Measurements from ENCODE around the gene CELA2B. TPM values are rescaled to one million over a fixed set of nuclear protein-coding genes. Genes with fewer than 3 reads are reported as not detected.

Gene CELA2B
- polyA plus RNA-seq, 1 donor = not detected

DNA sequence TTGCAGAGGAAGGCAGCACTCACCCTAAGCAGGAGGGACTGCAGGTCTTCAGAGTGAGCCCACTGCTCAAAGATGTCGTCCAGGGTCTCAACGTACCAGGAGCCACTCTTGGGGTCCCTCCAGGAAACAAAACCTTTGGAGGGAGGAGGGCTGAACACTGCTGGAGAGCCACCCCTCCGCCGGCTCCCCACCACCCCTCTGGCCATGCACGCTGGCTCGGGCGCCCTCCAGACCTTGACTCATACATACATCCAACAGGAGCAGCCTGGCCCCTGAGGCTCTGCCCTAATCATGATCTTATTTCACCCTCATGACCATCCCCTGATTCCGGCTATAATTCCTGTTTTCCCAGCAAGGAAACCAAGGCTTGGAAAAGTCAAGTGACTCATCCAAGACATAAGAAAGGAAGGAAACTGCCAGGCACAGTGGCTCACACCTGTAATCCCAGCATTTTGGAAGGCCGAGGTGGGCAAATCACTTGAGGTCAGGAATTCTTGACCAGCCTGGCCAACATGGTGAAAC, 18.0 kb downstream of the CELA2B start:
- H3K27ac ChIP-seq (ENCODE audit: low read length) = no peak overlapping the region
- peaks cover 32% of the 10 kb centered on the region for H3K36me3 ChIP-seq (ENCODE audit: control insufficient read depth, insufficient read depth, low read length)
- no peak for DNase-seq
- WGBS (ENCODE audit: insufficient coverage, low lambda C conversion rate) = no CpG with 5 or more reads among the region's 9 CpGs
- no peak overlapping the region for H3K4me3 ChIP-seq (ENCODE audit: low read length)
- no peaks in the 10 kb centered on the region for H3K9me3 ChIP-seq (ENCODE audit: control insufficient read depth, low read depth, low read length)
- H3K4me1 ChIP-seq (ENCODE audit: control insufficient read depth, insufficient read depth, low read length) = peaks cover 1% of the 10 kb centered on the region
- no peaks in the 10 kb centered on the region for H3K27me3 ChIP-seq (ENCODE audit: control insufficient read depth, insufficient read depth, low read length)

DNA sequence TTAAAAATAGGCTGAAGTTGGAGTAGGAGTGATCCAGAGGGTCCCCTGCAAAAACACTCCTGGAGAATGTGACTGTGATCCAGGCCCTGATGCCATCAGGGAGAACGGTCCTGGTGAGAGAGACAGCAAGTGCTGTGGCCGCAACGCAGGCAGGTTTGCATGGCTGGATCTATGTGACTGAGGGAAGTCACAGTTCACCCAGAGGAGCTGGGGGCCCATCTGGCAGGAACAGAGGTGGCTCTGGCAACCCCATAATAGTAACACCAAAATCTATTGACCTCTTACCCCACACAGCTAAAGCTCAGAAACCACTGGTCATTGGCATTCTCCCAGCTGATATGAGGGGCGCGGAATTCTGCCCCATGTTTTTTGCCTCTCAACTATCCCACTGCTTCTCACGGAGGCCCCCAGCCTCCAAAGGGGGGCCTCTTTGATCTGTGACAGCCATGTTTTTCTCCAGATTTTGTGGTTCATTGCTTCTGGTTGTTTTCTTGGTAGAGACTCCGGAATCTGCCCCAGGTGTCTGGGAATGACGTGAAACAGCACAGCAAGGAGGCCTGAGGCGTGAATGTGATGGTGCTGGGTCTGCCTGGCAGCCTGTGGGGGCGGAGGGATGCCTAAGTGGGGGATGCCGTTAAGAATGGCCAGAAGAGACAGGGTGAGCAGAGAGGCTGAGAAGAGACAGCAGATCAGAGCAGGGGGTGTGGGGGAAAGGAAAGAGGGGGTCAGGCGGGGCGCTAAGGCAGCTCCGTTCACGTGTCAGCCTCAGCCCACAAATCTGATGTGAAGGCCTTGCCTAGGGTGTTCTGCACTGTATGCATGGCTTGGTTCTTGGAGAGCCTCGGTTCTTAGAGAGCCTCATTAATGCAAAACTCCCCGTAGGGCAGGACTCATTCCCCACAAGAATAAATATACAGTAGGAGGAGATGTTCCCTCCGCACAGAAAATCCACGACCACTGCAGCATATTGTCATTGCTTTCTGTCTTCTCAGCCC, 24.6 kb downstream of the CELA2B start:
- Histone ChIP-seq H3K9me3 (ENCODE audit: control insufficient read depth, low read depth, low read length) (no peaks in the 10 kb centered on the region), H3K27ac (ENCODE audit: low read length) (no peak overlapping the region), H3K4me1 (ENCODE audit: control insufficient read depth, insufficient read depth, low read length) (peaks cover 4% of the 10 kb centered on the region), H3K4me3 (ENCODE audit: low read length) (no peak overlapping the region), H3K36me3 (ENCODE audit: control insufficient read depth, insufficient read depth, low read length) (peaks cover 38% of the 10 kb centered on the region), H3K27me3 (ENCODE audit: control insufficient read depth, insufficient read depth, low read length) (no peaks in the 10 kb centered on the region)
- no peak for DNase-seq
- WGBS (ENCODE audit: insufficient coverage, low lambda C conversion rate) = 100% methylated on average over 2 of the region's 19 CpGs

DNA sequence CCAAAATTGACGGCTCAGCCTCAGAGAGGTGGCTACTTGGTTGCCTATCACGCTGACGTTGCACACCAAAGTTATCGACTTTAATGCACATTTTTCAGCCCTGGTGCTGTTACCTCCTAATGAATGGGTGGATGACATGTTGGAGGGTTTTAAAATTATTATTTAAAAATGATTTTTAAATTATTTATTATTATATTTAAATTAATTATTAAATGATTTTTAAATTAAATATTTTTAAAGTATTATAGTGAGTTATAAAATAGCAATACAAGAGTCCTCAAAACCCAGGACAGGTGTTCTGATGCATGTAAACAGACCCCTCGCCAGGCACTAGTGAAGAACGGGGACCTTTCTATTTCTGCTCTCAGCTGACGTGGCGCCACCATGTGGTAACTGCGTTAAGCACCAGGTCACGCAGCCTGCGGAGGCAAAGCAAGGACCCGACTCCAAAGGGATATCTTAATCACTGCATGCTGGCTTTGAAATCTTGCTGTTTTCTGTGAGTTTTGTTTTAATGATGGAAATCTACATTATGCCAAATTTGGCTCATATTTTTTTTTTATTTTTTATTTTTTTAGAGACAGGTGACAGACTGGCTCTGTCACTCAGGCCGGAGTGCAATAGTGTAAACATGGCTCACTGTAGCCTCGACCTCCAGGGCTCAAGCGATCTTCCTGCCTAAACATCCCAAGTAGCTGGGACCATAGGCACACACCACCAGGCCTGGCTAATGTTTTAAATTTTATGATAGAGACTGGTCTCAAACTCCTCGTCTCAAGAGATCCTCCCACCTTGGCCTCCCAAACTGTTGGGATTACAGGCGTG, 25.5 kb downstream of the CELA2B start:
- H3K4me1 ChIP-seq (ENCODE audit: control insufficient read depth, insufficient read depth, low read length) = peaks cover 4% of the 10 kb centered on the region
- peak; percentile 46 to 47 for DNase-seq
- H3K9me3 ChIP-seq (ENCODE audit: control insufficient read depth, low read depth, low read length) = no peaks in the 10 kb centered on the region
- no peak overlapping the region for H3K4me3 ChIP-seq (ENCODE audit: low read length)
- H3K27ac ChIP-seq (ENCODE audit: low read length) = no peak overlapping the region
- no peaks in the 10 kb centered on the region for H3K27me3 ChIP-seq (ENCODE audit: control insufficient read depth, insufficient read depth, low read length)
- peaks cover 46% of the 10 kb centered on the region for H3K36me3 ChIP-seq (ENCODE audit: control insufficient read depth, insufficient read depth, low read length)
- whole genome bisulfite sequencing (ENCODE audit: insufficient coverage, low lambda C conversion rate) = 39% methylated on average over 3 of the region's 17 CpGs

DNA sequence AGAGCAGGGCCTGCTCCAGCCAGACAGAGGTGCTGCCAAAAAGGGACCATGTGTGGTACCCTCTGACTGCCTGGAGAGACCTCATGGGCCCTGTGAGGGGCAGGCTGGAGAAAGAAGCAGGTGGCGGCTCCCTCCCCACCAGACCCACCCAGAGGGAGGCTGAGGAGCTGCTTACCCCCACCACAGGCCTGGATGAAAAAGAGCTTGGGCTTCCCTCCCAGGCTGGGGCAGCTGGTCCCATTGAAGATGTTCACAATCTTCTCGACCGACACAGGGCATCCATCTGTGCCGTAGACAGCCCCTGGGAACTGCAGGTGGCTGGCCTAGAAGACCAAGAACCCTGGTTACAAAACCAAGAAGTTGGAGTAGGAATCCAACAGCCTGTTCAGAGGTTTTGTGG, 28.5 kb downstream of the CELA2B start:
- Histone ChIP-seq H3K9me3 (ENCODE audit: control insufficient read depth, low read depth, low read length) (no peaks in the 10 kb centered on the region), H3K4me1 (ENCODE audit: control insufficient read depth, insufficient read depth, low read length) (no peaks in the 10 kb centered on the region), H3K36me3 (ENCODE audit: control insufficient read depth, insufficient read depth, low read length) (peaks cover 50% of the 10 kb centered on the region), H3K27me3 (ENCODE audit: control insufficient read depth, insufficient read depth, low read length) (no peaks in the 10 kb centered on the region), H3K27ac (ENCODE audit: low read length) (no peak overlapping the region), H3K4me3 (ENCODE audit: low read length) (no peak overlapping the region)
- no peak for DNase-seq
- no CpG with 5 or more reads among the region's 4 CpGs for WGBS (ENCODE audit: insufficient coverage, low lambda C conversion rate)

DNA sequence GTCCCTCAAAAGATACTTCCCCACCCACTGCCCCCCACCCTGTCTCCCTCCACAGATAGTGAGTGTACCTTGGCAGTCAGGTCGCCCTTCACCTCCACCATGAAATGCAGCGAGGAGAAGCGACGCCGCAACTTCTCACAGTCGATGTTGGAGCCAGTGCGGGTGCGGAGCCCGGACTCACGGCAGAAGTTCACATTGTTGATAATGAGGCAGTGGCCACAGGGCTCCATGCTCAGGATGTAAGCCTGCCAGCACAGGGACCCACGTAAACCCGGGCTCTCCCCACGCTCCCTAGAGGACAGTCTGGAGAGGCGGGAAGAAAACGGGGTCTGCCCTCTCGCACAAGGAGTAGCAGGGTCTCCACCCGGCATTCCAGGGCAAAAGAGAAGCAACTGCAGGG, 30.9 kb downstream of the CELA2B start:
- no peaks in the 10 kb centered on the region for H3K27me3 ChIP-seq (ENCODE audit: control insufficient read depth, insufficient read depth, low read length)
- DNase-seq = no peak
- H3K4me3 ChIP-seq (ENCODE audit: low read length) = no peak overlapping the region
- WGBS (ENCODE audit: insufficient coverage, low lambda C conversion rate) = no CpG with 5 or more reads among the region's 17 CpGs
- no peaks in the 10 kb centered on the region for H3K9me3 ChIP-seq (ENCODE audit: control insufficient read depth, low read depth, low read length)
- H3K36me3 ChIP-seq (ENCODE audit: control insufficient read depth, insufficient read depth, low read length) = peaks cover 49% of the 10 kb centered on the region
- no peak overlapping the region for H3K27ac ChIP-seq (ENCODE audit: low read length)
- no peaks in the 10 kb centered on the region for H3K4me1 ChIP-seq (ENCODE audit: control insufficient read depth, insufficient read depth, low read length)

DNA sequence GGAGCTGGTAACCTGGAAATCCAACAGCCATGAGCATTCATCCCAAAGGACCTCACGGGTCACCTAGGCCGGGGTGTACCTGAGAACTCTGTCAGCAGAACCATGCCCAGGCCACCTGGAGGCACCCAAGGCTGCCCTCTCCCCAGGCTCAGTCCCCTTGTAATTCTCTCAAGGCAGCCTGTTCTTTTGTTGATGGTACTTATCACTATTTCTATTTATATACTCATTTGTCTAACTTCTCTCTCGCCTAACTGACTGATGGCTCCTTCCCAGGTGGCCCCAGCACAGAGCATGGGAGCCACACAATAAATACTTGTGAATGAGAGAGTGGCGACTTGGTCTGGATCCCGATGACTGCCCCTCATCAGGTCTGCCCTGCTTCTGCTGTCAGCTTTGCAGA, 31.4 kb downstream of the CELA2B start:
- Histone ChIP-seq H3K9me3 (ENCODE audit: control insufficient read depth, low read depth, low read length) (no peaks in the 10 kb centered on the region), H3K36me3 (ENCODE audit: control insufficient read depth, insufficient read depth, low read length) (peaks cover 53% of the 10 kb centered on the region), H3K4me1 (ENCODE audit: control insufficient read depth, insufficient read depth, low read length) (no peaks in the 10 kb centered on the region), H3K4me3 (ENCODE audit: low read length) (no peak overlapping the region), H3K27me3 (ENCODE audit: control insufficient read depth, insufficient read depth, low read length) (no peaks in the 10 kb centered on the region), H3K27ac (ENCODE audit: low read length) (no peak overlapping the region)
- no CpG with 5 or more reads among the region's 5 CpGs for WGBS (ENCODE audit: insufficient coverage, low lambda C conversion rate)
- DNase-seq = no peak

DNA sequence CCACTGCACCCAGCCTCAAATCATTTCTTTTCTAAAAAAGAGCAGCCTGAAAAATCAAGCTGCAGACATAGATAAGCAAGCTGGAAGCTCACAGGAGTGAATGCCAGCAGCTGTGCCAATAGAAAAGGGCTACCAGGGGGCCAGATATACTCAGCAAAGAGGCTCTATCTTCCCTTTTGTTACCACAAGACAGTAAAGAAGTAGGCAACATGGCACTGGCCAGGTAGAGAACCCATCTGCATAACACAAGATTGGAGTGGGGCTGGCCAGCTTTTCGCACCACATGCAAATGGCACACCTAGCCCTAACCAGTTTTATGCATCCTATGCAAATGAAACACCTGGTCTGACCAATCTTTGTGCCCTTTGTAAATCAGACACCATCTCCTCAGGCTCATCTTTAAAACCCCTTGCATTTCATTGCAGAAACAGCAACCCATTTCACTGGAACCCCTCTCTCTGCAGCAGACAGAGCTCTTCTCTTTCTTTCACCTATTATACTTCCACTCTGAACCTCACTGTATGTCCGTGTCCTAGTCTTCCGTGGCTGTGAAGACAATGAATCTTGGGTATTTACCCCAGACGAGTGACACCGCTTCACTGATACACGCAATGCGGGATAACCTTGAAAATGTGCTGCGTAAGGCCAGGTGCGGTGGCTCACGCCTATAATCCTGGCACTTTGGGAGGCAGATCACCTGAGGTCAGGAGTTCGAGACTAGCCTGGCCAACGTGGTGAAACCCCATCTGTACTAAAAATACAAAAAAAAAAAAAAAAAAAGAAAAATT, 33.0 kb downstream of the CELA2B start:
- Histone ChIP-seq H3K4me1 (ENCODE audit: control insufficient read depth, insufficient read depth, low read length) (no peaks in the 10 kb centered on the region), H3K36me3 (ENCODE audit: control insufficient read depth, insufficient read depth, low read length) (peaks cover 44% of the 10 kb centered on the region), H3K27ac (ENCODE audit: low read length) (no peak overlapping the region), H3K9me3 (ENCODE audit: control insufficient read depth, low read depth, low read length) (no peaks in the 10 kb centered on the region), H3K4me3 (ENCODE audit: low read length) (no peak overlapping the region), H3K27me3 (ENCODE audit: control insufficient read depth, insufficient read depth, low read length) (no peaks in the 10 kb centered on the region)
- no peak for DNase-seq
- WGBS (ENCODE audit: insufficient coverage, low lambda C conversion rate) = no CpG with 5 or more reads among the region's 12 CpGs

DNA sequence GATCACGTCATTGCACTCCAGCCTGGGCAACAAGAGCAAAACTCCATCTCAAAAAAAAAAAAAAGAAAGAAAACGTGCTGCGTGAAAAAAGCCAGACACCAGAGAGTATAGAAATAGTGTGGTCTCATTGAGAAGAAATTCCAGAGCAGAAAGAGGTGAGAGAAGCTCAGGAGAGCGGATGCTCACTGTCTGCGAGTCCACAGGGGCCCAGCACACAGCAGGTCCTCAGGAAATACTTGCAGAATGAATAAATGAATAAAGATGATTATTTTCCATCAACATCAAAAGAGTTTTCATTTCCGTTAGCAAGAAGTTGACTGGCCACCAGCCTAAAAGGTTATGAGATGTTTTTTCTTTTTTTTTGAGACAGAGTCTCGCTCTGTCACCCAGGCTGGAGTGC, 33.7 kb downstream of the CELA2B start:
- no peak overlapping the region for H3K4me3 ChIP-seq (ENCODE audit: low read length)
- no peak for DNase-seq
- H3K36me3 ChIP-seq (ENCODE audit: control insufficient read depth, insufficient read depth, low read length) = peaks cover 43% of the 10 kb centered on the region
- no peaks in the 10 kb centered on the region for H3K27me3 ChIP-seq (ENCODE audit: control insufficient read depth, insufficient read depth, low read length)
- 72% methylated on average over 5 of the region's 7 CpGs for WGBS (ENCODE audit: insufficient coverage, low lambda C conversion rate)
- H3K27ac ChIP-seq (ENCODE audit: low read length) = no peak overlapping the region
- H3K9me3 ChIP-seq (ENCODE audit: control insufficient read depth, low read depth, low read length) = no peaks in the 10 kb centered on the region
- no peaks in the 10 kb centered on the region for H3K4me1 ChIP-seq (ENCODE audit: control insufficient read depth, insufficient read depth, low read length)

DNA sequence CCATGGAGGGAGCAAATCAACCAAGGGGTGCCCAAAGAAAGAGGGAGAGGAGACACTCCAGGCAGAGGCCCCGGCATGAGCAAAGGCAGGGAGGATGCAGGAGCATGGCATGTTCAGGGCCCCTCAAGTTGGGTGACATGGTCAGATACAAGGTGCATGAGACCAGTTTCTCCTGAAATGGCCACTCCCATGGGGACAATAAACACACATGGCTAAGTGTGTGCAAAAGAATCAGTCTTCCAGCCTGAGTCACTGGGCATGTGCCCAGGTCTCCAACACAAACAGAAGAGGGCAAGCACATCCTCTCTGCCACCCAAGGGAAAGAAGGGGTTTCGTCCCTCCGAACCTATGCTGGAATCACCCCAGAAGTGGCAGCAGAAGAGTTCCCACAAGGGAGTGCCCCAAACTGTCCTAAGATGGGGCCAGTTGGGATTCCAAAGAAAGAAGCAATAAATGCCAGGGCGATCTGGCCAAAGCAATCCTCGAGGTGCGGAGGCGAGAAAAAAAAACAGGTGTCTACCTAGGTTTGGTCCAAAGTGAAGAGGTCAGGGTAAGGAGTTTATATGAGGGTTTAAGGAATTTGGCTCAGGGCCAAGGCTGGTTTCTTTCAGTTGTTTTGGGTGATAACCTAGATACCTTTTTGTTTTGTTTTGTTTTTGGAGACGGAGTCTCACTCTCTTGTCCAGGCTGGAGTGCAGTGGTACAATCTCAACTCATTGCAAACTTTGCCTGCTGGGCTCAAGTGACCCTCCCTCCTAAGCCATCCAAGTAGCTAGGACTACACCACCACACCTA, 34.9 kb downstream of the CELA2B start:
- Histone ChIP-seq H3K9me3 (ENCODE audit: control insufficient read depth, low read depth, low read length) (no peaks in the 10 kb centered on the region), H3K36me3 (ENCODE audit: control insufficient read depth, insufficient read depth, low read length) (peaks cover 31% of the 10 kb centered on the region), H3K27ac (ENCODE audit: low read length) (no peak overlapping the region), H3K4me3 (ENCODE audit: low read length) (no peak overlapping the region), H3K4me1 (ENCODE audit: control insufficient read depth, insufficient read depth, low read length) (no peaks in the 10 kb centered on the region), H3K27me3 (ENCODE audit: control insufficient read depth, insufficient read depth, low read length) (no peaks in the 10 kb centered on the region)
- WGBS (ENCODE audit: insufficient coverage, low lambda C conversion rate) = no CpG with 5 or more reads among the region's 8 CpGs
- DNase-seq = no peak

Measured in large intestine (tissue), 3 donors.